Hematopoietic multipotent progenitor cell treated with erythropoietin and hydrocortisone succinate and interleukin-3 and kit ligand, for 15 days (in vitro differentiated cells): Measurements from ENCODE around the gene FAM120AOS.

ENCODE experiments used
- DNase-seq: peaks from one replicate; pipeline ENCODE4 v3.0.0-alpha.2; 2015; ENCODE audit warnings: low spot score

The FAM120AOS gene

DNA sequence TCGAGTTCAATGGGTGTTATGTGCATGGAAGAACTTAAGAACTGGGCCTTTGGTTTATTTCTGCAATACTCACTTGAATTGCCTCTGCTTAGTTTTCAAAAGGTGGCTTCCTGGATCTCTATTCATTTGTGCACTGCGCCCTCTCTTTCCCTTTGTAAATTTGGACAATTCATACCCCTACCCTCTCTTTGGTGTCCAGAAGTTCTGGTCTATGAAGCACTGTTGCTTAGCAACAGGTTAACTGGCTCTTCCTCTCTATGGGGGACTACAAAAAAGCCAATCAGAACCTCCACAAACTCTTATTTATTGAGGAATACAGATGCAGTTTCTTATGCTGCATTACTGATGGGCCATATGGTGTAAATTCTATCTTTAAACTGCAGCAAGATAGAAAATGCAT, 15.4 kb downstream of the FAM120AOS start:
- no peak for DNase-seq

- no peak for DNase-seq
Measured at GRCh38 chr9:93436655-93437407, 16.6 kb downstream of the FAM120AOS start.

DNA sequence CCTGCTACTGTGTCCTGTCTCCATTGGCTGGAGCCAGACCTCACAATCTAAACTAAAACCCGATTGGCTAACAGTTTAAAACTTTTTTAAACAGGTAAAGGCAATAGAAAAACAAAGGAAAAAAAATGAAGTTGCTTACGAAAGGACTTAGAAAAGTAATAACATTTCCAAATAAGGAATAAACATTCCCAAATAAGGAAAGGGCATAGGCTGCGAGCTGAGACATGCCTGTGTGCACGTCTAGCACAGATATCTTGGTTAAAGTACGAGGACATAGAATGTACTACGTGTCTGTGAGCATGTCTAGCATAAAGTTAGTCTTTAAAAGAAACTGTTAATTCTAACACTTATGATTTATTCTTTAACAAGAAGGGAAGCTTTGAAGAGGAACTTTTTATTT, 17.2 kb downstream of the FAM120AOS start:
- no peak for DNase-seq

DNA sequence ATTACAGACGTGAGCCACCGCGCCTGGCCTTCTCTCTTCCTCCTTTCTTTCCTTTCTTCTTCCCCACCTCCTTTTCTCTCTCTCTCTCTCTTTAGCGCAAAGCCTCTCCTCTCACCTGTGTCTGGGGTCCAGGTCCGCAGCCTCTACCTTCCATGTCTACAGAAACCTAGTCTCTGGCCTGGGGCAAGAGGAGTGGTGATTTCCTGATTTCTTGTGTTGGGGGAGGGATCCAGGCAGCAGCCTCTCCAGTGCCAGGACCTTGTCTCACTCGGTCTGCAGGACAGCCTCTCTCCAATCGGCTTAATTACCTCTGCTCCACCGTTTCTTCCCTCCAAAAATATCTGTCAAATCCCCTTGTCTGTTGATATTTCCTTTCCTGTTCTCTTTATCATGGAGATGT, 18.0 kb downstream of the FAM120AOS start:
- DNase-seq: no peak

- no peak for DNase-seq
Measured at GRCh38 chr9:93434056-93434455, 19.3 kb downstream of the FAM120AOS start.

GRCh38 chr9:93432964-93433363, 20.4 kb downstream of the FAM120AOS start:
- DNase-seq: no peak

GRCh38 chr9:93431539-93432105, 21.8 kb downstream of the FAM120AOS start:
- no peak for DNase-seq

- DNase-seq: no peak
Measured at GRCh38 chr9:93427655-93428379, 25.6 kb downstream of the FAM120AOS start.

DNA sequence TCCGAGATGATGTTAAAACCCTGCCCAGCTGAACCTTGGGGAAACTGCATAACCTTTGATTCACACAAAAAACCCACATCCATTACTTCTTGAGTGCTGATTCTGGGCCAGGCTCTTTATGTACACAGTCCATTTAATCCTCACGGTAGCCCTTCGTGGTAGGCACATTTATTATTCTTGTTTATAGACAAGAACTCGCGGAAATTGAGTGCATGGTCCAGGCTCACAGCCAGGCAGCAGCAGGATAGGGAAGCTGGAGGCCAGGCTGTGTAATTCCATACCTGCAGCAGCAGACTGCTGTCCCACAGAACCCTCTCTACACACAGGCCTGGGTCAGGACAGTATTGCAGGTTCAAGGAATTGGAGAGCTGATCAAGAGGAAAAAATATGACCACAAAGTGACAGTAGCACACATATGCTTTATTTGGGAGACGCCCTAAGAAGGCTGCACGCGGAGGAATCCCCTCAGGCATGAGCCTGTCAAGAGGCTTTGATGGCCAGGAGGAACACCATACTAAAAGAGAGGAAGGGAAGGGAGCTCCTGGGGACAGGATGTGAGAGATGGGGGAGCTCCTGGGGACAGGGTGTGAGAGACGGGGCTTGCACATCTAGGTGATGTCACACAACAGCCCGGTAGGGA, 30.3 kb downstream of the FAM120AOS start:
- DNase-seq: no peak

GRCh38 chr9:93419023-93419422, 34.4 kb downstream of the FAM120AOS start:
- DNase-seq: no peak

GRCh38 chr9:93417538-93417937, 35.8 kb downstream of the FAM120AOS start:
- no peak for DNase-seq

DNA sequence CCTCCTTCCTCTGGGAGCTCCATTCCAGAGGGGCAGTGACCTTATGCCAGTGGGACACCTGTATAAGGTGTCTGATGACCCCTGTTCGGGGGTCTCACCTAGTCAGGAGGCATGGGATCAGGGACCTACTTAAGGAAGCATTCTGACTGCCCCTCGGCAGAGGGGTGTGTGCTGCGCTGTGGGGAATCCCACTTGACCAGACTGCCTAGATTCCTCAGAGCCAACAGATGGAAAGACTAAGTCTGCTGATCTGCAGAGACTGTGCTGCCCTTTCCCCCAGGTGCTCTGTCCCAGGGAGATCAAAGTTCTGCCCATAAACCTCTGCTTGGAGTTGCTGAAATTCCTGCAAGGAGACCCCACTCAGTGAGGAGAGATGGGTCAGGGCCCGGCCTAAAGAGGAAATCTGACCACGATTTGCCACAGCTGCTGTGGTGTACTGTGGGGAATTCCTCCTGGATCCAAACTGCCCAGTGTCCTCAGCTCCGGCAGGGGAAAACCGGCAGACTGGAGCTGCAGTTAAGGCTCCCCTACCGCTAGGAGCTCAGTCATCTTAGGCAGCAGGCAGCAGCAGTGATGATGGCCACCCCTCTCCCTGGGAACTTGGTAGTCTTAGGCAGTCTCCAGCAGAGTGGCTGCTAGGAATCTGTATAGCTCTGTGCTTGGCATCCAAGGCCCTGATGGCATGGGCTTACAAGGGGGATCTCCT, 36.7 kb downstream of the FAM120AOS start:
- no peak for DNase-seq

DNA sequence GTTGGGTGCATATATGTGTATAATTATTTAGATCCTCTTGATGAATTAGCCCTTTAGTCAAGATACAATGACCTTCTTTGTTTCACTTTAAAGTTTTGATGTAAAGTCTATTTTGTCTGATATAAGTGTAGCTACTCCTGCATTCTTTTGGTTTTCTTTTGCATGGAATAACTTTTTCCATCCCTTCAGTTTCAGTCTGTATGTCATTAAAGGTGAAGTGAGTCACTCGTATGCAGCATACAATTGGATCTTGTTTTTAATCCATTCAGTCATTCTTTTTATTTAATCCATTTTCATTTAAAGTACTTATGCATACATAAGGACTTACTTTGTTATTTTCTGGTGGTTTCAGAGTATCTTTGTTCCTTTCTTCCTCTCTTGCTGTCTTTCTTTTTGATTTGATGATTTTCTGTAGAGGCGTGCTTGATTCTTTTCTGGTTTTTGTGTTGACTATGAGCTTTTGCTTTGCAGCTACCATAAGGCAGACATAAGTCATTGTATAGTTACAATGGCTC, 38.1 kb downstream of the FAM120AOS start:
- DNase-seq: no peak

GRCh38 chr9:93413530-93413929, 39.9 kb downstream of the FAM120AOS start:
- DNase-seq: no peak

- no peak for DNase-seq
Measured at GRCh38 chr9:93406371-93406770, 47.0 kb downstream of the FAM120AOS start.

DNA sequence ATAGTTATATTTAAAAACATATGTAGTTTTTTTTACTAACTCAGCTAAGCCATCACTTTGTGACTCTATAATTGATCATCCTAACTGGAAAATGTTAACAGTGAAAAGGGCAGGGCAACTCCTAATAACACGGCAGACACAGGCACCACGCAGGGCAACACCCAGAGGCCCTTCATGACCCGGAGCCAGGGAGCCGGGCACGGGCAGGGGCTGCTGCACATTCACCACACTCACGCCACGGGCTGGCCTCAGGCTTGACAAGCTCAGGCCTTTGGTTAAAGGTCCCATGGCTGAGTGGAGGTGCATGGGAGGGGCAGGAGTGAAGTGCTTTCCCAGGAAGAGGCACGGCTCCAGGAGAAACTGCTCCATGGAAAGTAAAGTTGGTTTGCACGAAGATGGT, 54.9 kb downstream of the FAM120AOS start:
- no peak for DNase-seq

- DNase-seq: no peak
Measured at GRCh38 chr9:93397661-93398373, 55.6 kb downstream of the FAM120AOS start.
